Measurements from ENCODE around the gene MYH7. TPM values are rescaled to one million over a fixed set of nuclear protein-coding genes. Genes with fewer than 3 reads are reported as not detected.

Gene MYH7
- total RNA-seq, 2 donors from 2014 or later = 0.28 to 40.1 TPM

- H3K27me3 ChIP-seq (replicated peaks; ENCODE audit: insufficient read depth) = no peaks in the 10 kb centered on the region
- no peak overlapping the region for H3K27ac ChIP-seq
- no peaks in the 10 kb centered on the region for H3K4me1 ChIP-seq (replicated peaks)
- H3K36me3 ChIP-seq = no peaks in the 10 kb centered on the region
- WGBS = 84% methylated on average over 18 of the region's 18 CpGs
- no peaks in the 10 kb centered on the region for H3K9me3 ChIP-seq
- intact Hi-C loops (cut with DNase I) = no loop called here
- H3K4me3 ChIP-seq = no peak overlapping the region
- no peak for DNase-seq (ENCODE audit: low spot score)
- TF ChIP-seq POLR2A (IDR thresholded peaks at IDR 0.05) (no peak), POLR2AphosphoS5 (IDR thresholded peaks at IDR 0.05) (no peak), CTCF (IDR thresholded peaks at IDR 0.05) (no peak)
These were observed 49.7 kb downstream of the MYH7 start for GRCh38 chr14:23385642-23386265.

- Histone ChIP-seq H3K4me3 (no peak overlapping the region), H3K4me1 (replicated peaks) (no peaks in the 10 kb centered on the region), H3K9me3 (no peaks in the 10 kb centered on the region), H3K27ac (no peak overlapping the region), H3K36me3 (no peaks in the 10 kb centered on the region), H3K27me3 (replicated peaks; ENCODE audit: insufficient read depth) (no peaks in the 10 kb centered on the region)
- TF ChIP-seq POLR2AphosphoS5 (IDR thresholded peaks at IDR 0.05) (no peak), POLR2A (IDR thresholded peaks at IDR 0.05) (no peak), CTCF (IDR thresholded peaks at IDR 0.05) (no peak)
- DNase-seq (ENCODE audit: low spot score) = no peak
- 72% methylated on average over 2 of the region's 2 CpGs for WGBS
- intact Hi-C loops (cut with DNase I) = no loop called here
These were observed 50.2 kb downstream of the MYH7 start for GRCh38 chr14:23385244-23385641.

GRCh38 chr14:23384364-23385080 is 50.9 kb downstream of the MYH7 start:
- H3K9me3 ChIP-seq = no peaks in the 10 kb centered on the region
- TF ChIP-seq CTCF (IDR thresholded peaks at IDR 0.05) (no peak), POLR2A (IDR thresholded peaks at IDR 0.05) (no peak), POLR2AphosphoS5 (IDR thresholded peaks at IDR 0.05) (no peak)
- no peaks in the 10 kb centered on the region for H3K27me3 ChIP-seq (replicated peaks; ENCODE audit: insufficient read depth)
- WGBS = 91% methylated on average over 29 of the region's 29 CpGs
- intact Hi-C loops (cut with DNase I) = loop anchor here (5.0 kb wide), 1 partner anchor 122 kb away; no protein-coding TSS in a partner anchor
- H3K27ac ChIP-seq = no peak overlapping the region
- DNase-seq (ENCODE audit: low spot score) = no peak
- no peaks in the 10 kb centered on the region for H3K36me3 ChIP-seq
- no peak overlapping the region for H3K4me3 ChIP-seq
- no peaks in the 10 kb centered on the region for H3K4me1 ChIP-seq (replicated peaks)

- Histone ChIP-seq H3K27me3 (replicated peaks; ENCODE audit: insufficient read depth) (no peaks in the 10 kb centered on the region), H3K9me3 (no peaks in the 10 kb centered on the region)
- WGBS = 82% methylated on average over 10 of the region's 10 CpGs
These were observed 52.6 kb downstream of the MYH7 start for GRCh38 chr14:23382731-23383440.

More at GRCh38 chr14:23382731-23383440, 52.6 kb downstream of the MYH7 start:
- intact Hi-C loops (cut with DNase I) = loop anchor here (5.0 kb wide), 1 partner anchor 121 kb away; no protein-coding TSS in a partner anchor
- Histone ChIP-seq H3K4me3 (no peak overlapping the region), H3K27ac (no peak overlapping the region), H3K4me1 (replicated peaks) (no peaks in the 10 kb centered on the region), H3K36me3 (no peaks in the 10 kb centered on the region)
- TF ChIP-seq CTCF (IDR thresholded peaks at IDR 0.05) (no peak), POLR2A (IDR thresholded peaks at IDR 0.05) (no peak), POLR2AphosphoS5 (IDR thresholded peaks at IDR 0.05) (no peak)
- no peak for DNase-seq (ENCODE audit: low spot score)
